Choroid plexus epithelial cell (primary cell): ENCODE measurements around the gene PHOX2B.

Source experiments
- DNase-seq: peaks from one replicate; pipeline ENCODE4 v3.0.0-alpha.2; 2010; ENCODE audit warnings: low read depth
- H3K4me3 ChIP-seq: 2 replicates; pipeline ENCODE4 v1.5.1; 2011; ENCODE audit warnings: low read depth, mild to moderate bottlenecking, control low read depth, low read length, moderate library complexity
- TF ChIP-seq, protein P1 (sequence below): conservative IDR thresholded peaks from 2 replicates; pipeline ENCODE4 v1.5.1; 2011; ENCODE audit warnings: low read depth, mild to moderate bottlenecking, control low read depth, inconsistent platforms, low read length, moderate library complexity

PHOX2B gene

DNA sequence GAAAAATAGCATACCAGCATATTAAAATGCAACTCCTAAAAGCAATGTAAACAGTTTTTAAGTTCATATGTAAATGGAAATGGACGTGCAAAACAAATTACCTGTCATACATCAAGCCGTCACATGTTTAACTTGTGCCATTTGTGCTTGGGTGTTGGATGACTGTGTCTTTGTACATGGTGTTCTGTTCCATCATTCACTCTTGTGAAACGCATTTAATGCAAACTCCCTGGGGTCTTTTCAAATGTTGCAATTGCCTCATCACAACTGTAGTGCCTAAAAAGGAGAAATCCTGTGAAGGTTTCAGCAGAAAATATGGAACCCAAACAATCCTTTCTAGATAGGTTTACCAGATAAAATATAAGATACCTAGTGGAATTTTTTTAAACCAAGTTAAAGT is 52.4 kb downstream of the PHOX2B start:
- DNase-seq, result no peak
- H3K4me3 ChIP-seq, result no peak overlapping the region
- TF ChIP-seq, protein P1, sequence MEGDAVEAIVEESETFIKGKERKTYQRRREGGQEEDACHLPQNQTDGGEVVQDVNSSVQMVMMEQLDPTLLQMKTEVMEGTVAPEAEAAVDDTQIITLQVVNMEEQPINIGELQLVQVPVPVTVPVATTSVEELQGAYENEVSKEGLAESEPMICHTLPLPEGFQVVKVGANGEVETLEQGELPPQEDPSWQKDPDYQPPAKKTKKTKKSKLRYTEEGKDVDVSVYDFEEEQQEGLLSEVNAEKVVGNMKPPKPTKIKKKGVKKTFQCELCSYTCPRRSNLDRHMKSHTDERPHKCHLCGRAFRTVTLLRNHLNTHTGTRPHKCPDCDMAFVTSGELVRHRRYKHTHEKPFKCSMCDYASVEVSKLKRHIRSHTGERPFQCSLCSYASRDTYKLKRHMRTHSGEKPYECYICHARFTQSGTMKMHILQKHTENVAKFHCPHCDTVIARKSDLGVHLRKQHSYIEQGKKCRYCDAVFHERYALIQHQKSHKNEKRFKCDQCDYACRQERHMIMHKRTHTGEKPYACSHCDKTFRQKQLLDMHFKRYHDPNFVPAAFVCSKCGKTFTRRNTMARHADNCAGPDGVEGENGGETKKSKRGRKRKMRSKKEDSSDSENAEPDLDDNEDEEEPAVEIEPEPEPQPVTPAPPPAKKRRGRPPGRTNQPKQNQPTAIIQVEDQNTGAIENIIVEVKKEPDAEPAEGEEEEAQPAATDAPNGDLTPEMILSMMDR, result no peak
